Upper lobe of right lung (tissue), 1 donor: ENCODE results near the gene POLD1. TPM values are rescaled to one million over a fixed set of nuclear protein-coding genes. Genes with fewer than 3 reads are reported as not detected.

Experiments used
- ATAC-seq: fragments of 200-7000 bp; cut with Tn5 transposase; one replicate; pipeline ENCODE4 v1.9.1; 2020; ENCODE audit warnings: mild to moderate bottlenecking, moderate library complexity
- DNase-seq: peaks from one replicate; pipeline ENCODE4 v3.0.0-alpha.2; 2020
- H3K27ac ChIP-seq: fragments of 200-600 bp; one replicate; pipeline ENCODE4 v1.8.0; 2022
- H3K27me3 ChIP-seq: fragments of 200-600 bp; one replicate; pipeline ENCODE4 v1.8.0; 2022; ENCODE audit warnings: mild to moderate bottlenecking
- H3K36me3 ChIP-seq: fragments of 200-600 bp; one replicate; pipeline ENCODE4 v1.8.0; 2022
- H3K4me1 ChIP-seq: fragments of 200-600 bp; one replicate; pipeline ENCODE4 v1.8.0; 2022
- H3K4me3 ChIP-seq: fragments of 200-600 bp; one replicate; pipeline ENCODE4 v1.8.0; 2022; ENCODE audit warnings: mild to moderate bottlenecking
- H3K9me3 ChIP-seq: fragments of 200-600 bp; one replicate; pipeline ENCODE4 v1.8.0; 2022
- intact Hi-C: fragments of 100-400 bp; cut with DNase I; formaldehyde crosslinking; loops from one replicate; pipeline ENCODE4 v1.11.0; 2022
- total RNA-seq: library from RNA; stranded (reverse); fragmentation: NEBNext Ultra II Directional; extraction: Animal tissue kit (Norgen Biotek cat#: 25700); gene quantifications from one replicate; pipeline ENCODE4 v1.2.1, GENCODE V29; 2021
- TF ChIP-seq, protein P1 (sequence below): fragments of 200-600 bp; IDR thresholded peaks from one replicate; pipeline ENCODE4 v1.8.0; 2022; ENCODE audit warnings: antibody characterized with exemption
- donor health status: DM: no; HTN: yes; CAD: no; lungs with severe emphysema.

POLD1 gene
- total RNA-seq, 1 donor from 2014 or later, result 34.4 TPM

DNA sequence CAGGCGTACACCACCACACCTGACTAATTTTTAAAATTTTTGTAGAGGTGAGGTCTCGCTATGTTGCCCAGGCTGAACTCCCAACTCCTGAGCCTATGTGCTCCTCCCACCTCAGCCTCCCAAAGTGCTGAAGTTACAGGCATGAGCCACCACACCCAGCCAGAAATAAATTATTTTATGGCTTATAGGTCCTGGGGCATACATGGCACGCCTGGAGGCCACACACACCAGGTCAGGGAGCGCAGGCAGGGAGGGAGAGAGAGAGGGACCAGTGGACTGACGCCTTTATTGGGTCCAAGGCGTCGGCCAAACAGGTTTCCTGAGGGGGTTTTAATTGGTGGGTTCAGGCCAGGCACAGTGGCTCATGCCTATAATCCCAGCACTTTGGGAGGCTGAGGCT lies 41.4 kb downstream of the POLD1 start:
- Histone ChIP-seq H3K27me3 (peaks cover 12% of the 10 kb centered on the region), H3K4me1 (no peaks in the 10 kb centered on the region), H3K36me3 (no peaks in the 10 kb centered on the region), H3K9me3 (no peaks in the 10 kb centered on the region), H3K4me3 (no peak overlapping the region), H3K27ac (no peak overlapping the region)
- DNase-seq (no peak), ATAC-seq (no peak)
- TF ChIP-seq, protein P1, sequence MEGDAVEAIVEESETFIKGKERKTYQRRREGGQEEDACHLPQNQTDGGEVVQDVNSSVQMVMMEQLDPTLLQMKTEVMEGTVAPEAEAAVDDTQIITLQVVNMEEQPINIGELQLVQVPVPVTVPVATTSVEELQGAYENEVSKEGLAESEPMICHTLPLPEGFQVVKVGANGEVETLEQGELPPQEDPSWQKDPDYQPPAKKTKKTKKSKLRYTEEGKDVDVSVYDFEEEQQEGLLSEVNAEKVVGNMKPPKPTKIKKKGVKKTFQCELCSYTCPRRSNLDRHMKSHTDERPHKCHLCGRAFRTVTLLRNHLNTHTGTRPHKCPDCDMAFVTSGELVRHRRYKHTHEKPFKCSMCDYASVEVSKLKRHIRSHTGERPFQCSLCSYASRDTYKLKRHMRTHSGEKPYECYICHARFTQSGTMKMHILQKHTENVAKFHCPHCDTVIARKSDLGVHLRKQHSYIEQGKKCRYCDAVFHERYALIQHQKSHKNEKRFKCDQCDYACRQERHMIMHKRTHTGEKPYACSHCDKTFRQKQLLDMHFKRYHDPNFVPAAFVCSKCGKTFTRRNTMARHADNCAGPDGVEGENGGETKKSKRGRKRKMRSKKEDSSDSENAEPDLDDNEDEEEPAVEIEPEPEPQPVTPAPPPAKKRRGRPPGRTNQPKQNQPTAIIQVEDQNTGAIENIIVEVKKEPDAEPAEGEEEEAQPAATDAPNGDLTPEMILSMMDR, result no peak
- intact Hi-C loops, result no loop called here

DNA sequence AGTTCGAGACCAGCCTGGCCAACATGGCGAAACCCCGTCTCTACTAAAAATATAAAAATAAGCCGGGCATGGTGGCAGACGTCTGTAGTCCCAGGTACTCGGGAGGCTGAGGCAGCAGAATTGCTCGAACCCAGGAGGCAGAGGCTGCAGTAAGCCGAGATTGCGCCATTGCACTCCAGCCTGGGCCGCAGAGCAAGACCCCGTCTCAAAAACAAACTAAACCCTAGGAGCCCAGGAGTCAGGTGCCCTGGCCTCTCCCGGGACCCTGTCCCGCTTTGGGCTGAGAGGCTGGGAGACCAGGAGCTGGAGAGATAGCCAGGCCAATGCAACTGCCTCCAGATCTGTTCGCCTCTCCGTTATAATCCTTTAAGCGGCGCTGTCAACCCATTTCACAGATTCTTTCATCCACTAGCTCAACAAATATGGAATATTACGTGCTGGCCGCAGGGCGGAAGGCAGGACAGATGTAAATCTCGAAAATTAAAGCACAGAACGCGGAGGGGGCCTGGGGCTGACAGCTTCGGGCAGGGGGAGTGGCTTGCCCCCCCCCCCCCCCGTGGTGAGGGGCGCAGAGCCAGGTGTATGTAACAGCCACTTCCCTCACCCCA lies 43.3 kb downstream of the POLD1 start:
- Histone ChIP-seq H3K4me1 (peaks cover 10% of the 10 kb centered on the region), H3K36me3 (no peaks in the 10 kb centered on the region), H3K27ac (peak overlapping the region; percentile 68), H3K9me3 (no peaks in the 10 kb centered on the region), H3K4me3 (peak overlapping the region; percentile 34), H3K27me3 (peaks cover under 1% of the 10 kb centered on the region)
- TF ChIP-seq, protein P1, result no peak
- no peak for DNase-seq
- no peak for ATAC-seq
- intact Hi-C loops, result no loop called here

DNA sequence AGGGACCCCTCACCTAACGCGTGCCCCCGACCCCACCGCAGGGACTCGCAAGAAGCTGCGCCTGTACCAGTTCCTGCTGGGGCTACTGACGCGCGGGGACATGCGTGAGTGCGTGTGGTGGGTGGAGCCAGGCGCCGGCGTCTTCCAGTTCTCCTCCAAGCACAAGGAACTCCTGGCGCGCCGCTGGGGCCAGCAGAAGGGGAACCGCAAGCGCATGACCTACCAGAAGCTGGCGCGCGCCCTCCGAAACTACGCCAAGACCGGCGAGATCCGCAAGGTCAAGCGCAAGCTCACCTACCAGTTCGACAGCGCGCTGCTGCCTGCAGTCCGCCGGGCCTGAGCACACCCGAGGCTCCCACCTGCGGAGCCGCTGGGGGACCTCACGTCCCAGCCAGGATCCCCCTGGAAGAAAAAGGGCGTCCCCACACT lies 43.9 kb downstream of the POLD1 start:
- Histone ChIP-seq H3K27me3 (peaks cover 4% of the 10 kb centered on the region), H3K36me3 (no peaks in the 10 kb centered on the region), H3K27ac (peak overlapping the region; percentile 68), H3K4me1 (peaks cover 14% of the 10 kb centered on the region), H3K9me3 (no peaks in the 10 kb centered on the region), H3K4me3 (peak overlapping the region; percentile 34)
- ATAC-seq (peak; percentile 85), DNase-seq (peak; percentile 97)
- TF ChIP-seq, protein P1, result no peak
- intact Hi-C loops, result no loop called here

DNA sequence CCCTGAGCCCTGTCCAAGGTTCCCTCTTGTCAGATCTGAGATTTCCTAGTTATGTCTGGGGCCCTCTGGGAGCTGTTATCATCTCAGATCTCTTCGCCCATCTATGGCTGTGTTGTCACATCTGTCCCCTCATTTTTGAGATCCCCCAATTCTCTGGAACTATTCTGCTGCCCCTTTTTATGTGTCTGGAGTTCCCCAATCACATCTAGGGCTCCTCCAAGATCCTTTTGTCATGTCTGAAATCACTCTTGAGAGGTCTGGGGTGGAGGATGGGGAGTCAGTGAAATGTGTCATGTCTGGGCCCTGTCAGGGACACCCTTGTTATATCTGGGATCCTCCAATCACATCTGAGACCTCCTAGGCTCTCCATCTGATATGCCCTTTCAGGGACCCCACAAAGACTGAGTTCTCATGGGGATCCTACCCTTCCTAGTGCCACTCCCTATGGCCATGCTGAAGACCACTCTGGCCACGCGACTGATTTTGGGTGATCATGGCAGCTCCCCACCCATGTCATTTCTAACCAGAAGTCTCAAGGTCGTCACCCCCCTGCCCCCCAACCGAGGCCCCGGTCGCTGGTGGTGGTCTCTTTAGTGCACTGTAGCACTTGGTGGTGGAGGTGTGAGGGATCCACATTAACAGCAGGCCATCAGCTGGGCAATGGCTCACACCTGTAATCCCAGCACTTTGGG lies 44.8 kb downstream of the POLD1 start:
- Histone ChIP-seq H3K9me3 (no peaks in the 10 kb centered on the region), H3K27ac (no peak overlapping the region), H3K4me1 (peaks cover 14% of the 10 kb centered on the region), H3K4me3 (no peak overlapping the region), H3K27me3 (peaks cover 4% of the 10 kb centered on the region), H3K36me3 (no peaks in the 10 kb centered on the region)
- ATAC-seq (no peak), DNase-seq (no peak)
- intact Hi-C loops, result no loop called here
- TF ChIP-seq, protein P1, result no peak

DNA sequence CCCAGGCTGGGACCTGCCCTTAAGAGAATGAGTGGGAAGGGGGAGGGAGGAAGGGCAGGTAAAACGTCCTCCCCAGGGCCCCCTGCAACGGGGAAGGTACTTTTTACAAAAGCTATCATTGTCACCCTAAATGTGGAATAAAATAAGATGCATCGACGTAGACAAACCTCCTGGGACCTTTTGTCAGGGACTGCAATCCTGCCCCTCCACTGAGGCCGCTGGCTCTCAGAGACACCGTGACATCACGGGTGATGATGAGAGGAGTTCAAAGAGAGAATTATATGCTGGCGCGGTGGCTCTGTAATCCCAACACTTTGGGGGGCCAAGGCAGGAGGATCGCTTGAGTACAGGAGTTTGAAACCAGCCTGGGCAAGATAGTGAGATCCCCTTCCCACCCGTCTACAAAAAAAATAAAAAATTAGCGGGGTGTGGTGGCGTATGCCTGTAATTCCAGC lies 46.8 kb downstream of the POLD1 start:
- no peak for DNase-seq
- H3K27me3 ChIP-seq, result peaks cover 4% of the 10 kb centered on the region
- TF ChIP-seq, protein P1, result no peak
- ATAC-seq, result no peak
- H3K36me3 ChIP-seq, result no peaks in the 10 kb centered on the region
- peak overlapping the region; percentile 81 for H3K27ac ChIP-seq
- H3K9me3 ChIP-seq, result no peaks in the 10 kb centered on the region
- intact Hi-C loops, result no loop called here
- H3K4me3 ChIP-seq, result peak overlapping the region; percentile 64
- H3K4me1 ChIP-seq, result peaks cover 14% of the 10 kb centered on the region
